Prostate gland (tissue), 2 donors: ENCODE measurements around the gene GUK1. TPM values are rescaled to one million over a fixed set of nuclear protein-coding genes. Genes with fewer than 3 reads are reported as not detected.

Experiments
- DNase-seq: peaks from one replicate; pipeline ENCODE4 v3.0.0-alpha.2; 2019; ENCODE audit warnings: low spot score
- H3K27ac ChIP-seq, 2 donors: fragments of 200-600 bp; sonication (generic); 2 replicates each; pipeline ENCODE4 v1.5.1; 2017 to 2019
- H3K27me3 ChIP-seq: fragments of 200-600 bp; sonication (generic); replicated peaks from 2 replicates; pipeline ENCODE4 v1.5.1; 2019; ENCODE audit not compliant: insufficient read depth
- H3K36me3 ChIP-seq, 2 donors: fragments of 200-600 bp; sonication (generic); 1 replicate in 1 of 2; 2 replicates in 1 of 2; pipeline versions ENCODE4 v1.5.1 to v1.8.1; 2017 to 2019
- H3K4me1 ChIP-seq: fragments of 200-600 bp; sonication (generic); replicated peaks from 2 replicates; pipeline ENCODE4 v1.5.1; 2019
- H3K4me3 ChIP-seq, 2 donors: fragments of 200-600 bp; sonication (generic); 2 replicates each; pipeline ENCODE4 v1.5.1; 2017 to 2019
- H3K9me3 ChIP-seq: fragments of 200-600 bp; sonication (generic); 2 replicates; pipeline ENCODE4 v1.5.1; 2017
- CTCF ChIP-seq, 4 experiments: fragments of 200-600 bp in 2 of 4; fragments of 450-650 bp in 2 of 4; sonication (generic) in 2 of 4; IDR thresholded peaks; 1 replicate in 3 of 4; 2 replicates in 1 of 4; pipeline ENCODE4 v1.5.1; 2016 to 2019; ENCODE audit warnings: antibody characterized with exemption in 4 of 4, mild to moderate bottlenecking in 2 of 4, moderate library complexity in 2 of 4
- POLR2A ChIP-seq: fragments of 450-650 bp; IDR thresholded peaks from one replicate; pipeline ENCODE4 v1.6.1; 2016; ENCODE audit warnings: antibody characterized with exemption, mild to moderate bottlenecking
- POLR2AphosphoS5 ChIP-seq: sonication (generic); formaldehyde crosslinking; IDR thresholded peaks from one replicate; pipeline ENCODE4 v1.6.1; 2017; ENCODE audit warnings: antibody characterized with exemption
- WGBS: methylation state at CpG from one replicate; pipeline ENCODE4 v1.1.5; 2018; 5-methylcytosine and 5-hydroxymethylcytosine counted together
- intact Hi-C: fragments of 100-400 bp; cut with DNase I; formaldehyde crosslinking; loops from one replicate; pipeline ENCODE4 v1.14.2; 2022
- total RNA-seq, 2 donors: library from RNA; depleted of rRNA; stranded (reverse); fragments of >200 nt; gene quantifications; one replicate each; pipeline ENCODE4 v1.1.0, GENCODE V29; 2016

GUK1 gene
- total RNA-seq, 2 donors from 2014 or later: 250 to 458 TPM

GRCh38 chr1:228131766-228132165 is 8.3 kb upstream of the GUK1 start:
- Histone ChIP-seq H3K27ac (no peak overlapping the region), H3K36me3 (no peaks in the 10 kb centered on the region), H3K4me1 (no peaks in the 10 kb centered on the region), H3K9me3 (no peaks in the 10 kb centered on the region), H3K4me3 (no peak overlapping the region), H3K27me3 (no peaks in the 10 kb centered on the region)
- TF ChIP-seq CTCF (IDR thresholded peaks at IDR 0.05) (no peak), POLR2A (no peak), POLR2AphosphoS5 (no peak)
- no peak for DNase-seq
- intact Hi-C loops: no loop called here
- WGBS: 79% methylated on average over 2 of the region's 2 CpGs

GRCh38 chr1:228134591-228134990 is 5.5 kb upstream of the GUK1 start:
- H3K27me3 ChIP-seq: no peaks in the 10 kb centered on the region
- no peak for DNase-seq
- no peaks in the 10 kb centered on the region for H3K36me3 ChIP-seq
- TF ChIP-seq POLR2A (no peak), POLR2AphosphoS5 (no peak), CTCF (IDR thresholded peaks at IDR 0.05) (no peak)
- intact Hi-C loops: no loop called here
- H3K4me1 ChIP-seq: no peaks in the 10 kb centered on the region
- 87% methylated on average over 12 of the region's 12 CpGs for WGBS
- H3K27ac ChIP-seq: no peak overlapping the region
- H3K4me3 ChIP-seq: no peak overlapping the region
- no peaks in the 10 kb centered on the region for H3K9me3 ChIP-seq

- Histone ChIP-seq H3K27me3 (no peaks in the 10 kb centered on the region), H3K36me3 (no peaks in the 10 kb centered on the region), H3K9me3 (no peaks in the 10 kb centered on the region), H3K27ac (no peak overlapping the region), H3K4me3 (no peak overlapping the region), H3K4me1 (peaks cover 9% of the 10 kb centered on the region)
- intact Hi-C loops: no loop called here
- TF ChIP-seq CTCF (IDR thresholded peaks at IDR 0.05): no peak
- TF ChIP-seq POLR2AphosphoS5: no peak
- TF ChIP-seq POLR2A: no peak
- no peak for DNase-seq
- 24% methylated on average over 1 of the region's 1 CpG for WGBS
Observed at GRCh38 chr1:228136901-228137300, 3.2 kb upstream of the GUK1 start.

- WGBS: 21% methylated on average over 30 of the region's 30 CpGs
- Histone ChIP-seq H3K36me3 (no peaks in the 10 kb centered on the region), H3K4me1 (peaks cover 9% of the 10 kb centered on the region), H3K27me3 (no peaks in the 10 kb centered on the region), H3K27ac (peak overlapping the region; percentile 95), H3K4me3 (peak overlapping the region; percentile 95 to 98), H3K9me3 (no peaks in the 10 kb centered on the region)
- DNase-seq: no peak
- no peak for TF ChIP-seq POLR2A
- no peak for TF ChIP-seq POLR2AphosphoS5
- TF ChIP-seq CTCF (IDR thresholded peaks at IDR 0.05): no peak
- intact Hi-C loops: no loop called here
Observed at GRCh38 chr1:228139406-228139930, 611 bp upstream of the GUK1 start.

GRCh38 chr1:228140724-228141225 is 696 bp downstream of the GUK1 start:
- no peak for TF ChIP-seq POLR2AphosphoS5
- TF ChIP-seq POLR2A: no peak
- no peak for TF ChIP-seq CTCF (IDR thresholded peaks at IDR 0.05)
- Histone ChIP-seq H3K9me3 (no peaks in the 10 kb centered on the region), H3K27me3 (no peaks in the 10 kb centered on the region), H3K27ac (peak overlapping the region; percentile 95), H3K36me3 (no peaks in the 10 kb centered on the region), H3K4me3 (peak overlapping the region; percentile 95 to 98), H3K4me1 (peaks cover 9% of the 10 kb centered on the region)
- intact Hi-C loops: loop anchor here (10.0 kb wide), 1 partner anchor 134 kb away; no protein-coding TSS in a partner anchor
- WGBS: 4% methylated on average over 25 of the region's 25 CpGs
- DNase-seq: no peak
